ENCODE measurements around the gene MPEG1. TPM values are rescaled to one million over a fixed set of nuclear protein-coding genes. Genes with fewer than 3 reads are reported as not detected.

Gene MPEG1
- total and polyA plus RNA-seq, 5 experiments from 2014 or later, result 0.30 to 5.9 (median 3.1) TPM; not detected in 1

GRCh38 chr11:59196777-59197176 is 15.9 kb downstream of the MPEG1 start:
- Mint-ChIP-seq H3K27ac (no peak overlapping the region), H3K4me3 (no peak overlapping the region), H3K36me3 (peaks cover 0 to 9% (median 3%) of the 10 kb centered on the region in 3 donors), H3K27me3 (peaks cover 0 to 1% (median 0%) of the 10 kb centered on the region in 5 donors), H3K9me3 (no peaks in the 10 kb centered on the region), H3K4me1 (peaks cover 0 to 42% (median 7%) of the 10 kb centered on the region in 4 donors)
- POLR2A ChIA-PET, result no interaction called here
- no peak for ATAC-seq
- DNase-seq, result no peak

GRCh38 chr11:59195586-59195985 is 17.1 kb downstream of the MPEG1 start:
- POLR2A ChIA-PET, result no interaction called here
- H3K9me3 Mint-ChIP-seq, result no peaks in the 10 kb centered on the region

DNA sequence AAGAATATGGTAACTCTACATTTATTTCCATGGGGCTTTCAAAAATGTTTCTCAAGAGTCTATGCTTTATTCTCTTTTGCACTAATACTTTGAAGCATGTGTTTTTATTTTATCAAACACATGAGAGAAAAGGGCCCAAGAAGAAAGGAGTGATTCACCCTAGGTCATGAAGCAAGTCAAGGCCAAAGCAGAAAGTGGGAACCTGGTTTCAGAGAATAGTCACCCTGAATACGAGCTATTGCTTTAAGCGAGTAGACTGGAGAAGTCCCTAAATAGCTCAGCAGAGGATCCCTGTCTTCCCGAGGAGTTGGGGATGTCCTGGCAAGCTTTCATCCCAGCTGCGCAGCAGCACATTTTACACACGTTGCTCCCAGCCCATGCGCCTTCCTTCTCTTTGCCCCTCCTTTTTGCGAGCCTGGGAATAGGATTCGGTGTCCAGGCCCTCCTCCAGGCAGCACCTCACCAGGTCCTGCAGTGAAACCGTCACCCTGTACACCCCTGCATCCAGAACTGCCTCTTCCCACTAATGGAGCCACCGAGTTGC is 19.1 kb downstream of the MPEG1 start:
- POLR2A ChIA-PET, result no interaction called here
- Mint-ChIP-seq H3K27me3 (peaks cover 0 to 1% (median 0%) of the 10 kb centered on the region in 5 donors), H3K9me3 (no peaks in the 10 kb centered on the region), H3K4me3 (no peak overlapping the region), H3K4me1 (peaks cover 4 to 19% (median 9%) of the 10 kb centered on the region in 4 donors), H3K36me3 (peaks cover 0 to 9% (median 6%) of the 10 kb centered on the region in 3 donors), H3K27ac (no peak overlapping the region)
- ATAC-seq, result no peak
- no peak for DNase-seq

More at GRCh38 chr11:59195586-59195985, 17.1 kb downstream of the MPEG1 start:
- Mint-ChIP-seq H3K4me1 (peaks cover 4 to 36% (median 12%) of the 10 kb centered on the region in 4 donors), H3K36me3 (peaks cover 0 to 9% (median 3%) of the 10 kb centered on the region in 3 donors), H3K4me3 (no peak overlapping the region), H3K27me3 (no peaks in the 10 kb centered on the region), H3K27ac (peak overlapping the region in 1 of 10 donors; percentile 2)
- DNase-seq (no peak), ATAC-seq (no peak)

GRCh38 chr11:59192446-59193020 is 20.2 kb downstream of the MPEG1 start:
- no peak for ATAC-seq
- peaks cover 0 to 9% (median 6%) of the 10 kb centered on the region in 3 donors for H3K36me3 Mint-ChIP-seq
- H3K4me1 Mint-ChIP-seq, result peaks cover 4 to 15% (median 8%) of the 10 kb centered on the region in 4 donors
- H3K27ac Mint-ChIP-seq, result no peak overlapping the region
- H3K9me3 Mint-ChIP-seq, result no peaks in the 10 kb centered on the region
- no peak for DNase-seq
- POLR2A ChIA-PET, result no interaction called here
- no peak overlapping the region for H3K4me3 Mint-ChIP-seq
- H3K27me3 Mint-ChIP-seq, result peaks cover 0 to 1% (median 0%) of the 10 kb centered on the region in 5 donors

GRCh38 chr11:59191890-59192289 is 20.8 kb downstream of the MPEG1 start:
- no peaks in the 10 kb centered on the region for H3K9me3 Mint-ChIP-seq
- no peak overlapping the region for H3K4me3 Mint-ChIP-seq
- DNase-seq (no peak), ATAC-seq (no peak)
- peaks cover 0 to 7% (median 6%) of the 10 kb centered on the region in 3 donors for H3K36me3 Mint-ChIP-seq
- POLR2A ChIA-PET, result no interaction called here
- no peak overlapping the region for H3K27ac Mint-ChIP-seq
- peaks cover 4 to 15% (median 9%) of the 10 kb centered on the region in 4 donors for H3K4me1 Mint-ChIP-seq
- H3K27me3 Mint-ChIP-seq, result peaks cover 0 to 4% (median 0%) of the 10 kb centered on the region in 5 donors

- Mint-ChIP-seq H3K27me3 (peaks cover 0 to 4% (median 0%) of the 10 kb centered on the region in 5 donors), H3K4me1 (peaks cover 4 to 13% (median 8%) of the 10 kb centered on the region in 4 donors), H3K9me3 (no peaks in the 10 kb centered on the region), H3K36me3 (peaks cover 0 to 7% (median 6%) of the 10 kb centered on the region in 3 donors), H3K4me3 (no peak overlapping the region), H3K27ac (peak overlapping the region in 1 of 10 donors; percentile 65)
- no peak for DNase-seq
- POLR2A ChIA-PET, result no interaction called here
- no peak for ATAC-seq
These were observed 21.6 kb downstream of the MPEG1 start for GRCh38 chr11:59191095-59191494.

DNA sequence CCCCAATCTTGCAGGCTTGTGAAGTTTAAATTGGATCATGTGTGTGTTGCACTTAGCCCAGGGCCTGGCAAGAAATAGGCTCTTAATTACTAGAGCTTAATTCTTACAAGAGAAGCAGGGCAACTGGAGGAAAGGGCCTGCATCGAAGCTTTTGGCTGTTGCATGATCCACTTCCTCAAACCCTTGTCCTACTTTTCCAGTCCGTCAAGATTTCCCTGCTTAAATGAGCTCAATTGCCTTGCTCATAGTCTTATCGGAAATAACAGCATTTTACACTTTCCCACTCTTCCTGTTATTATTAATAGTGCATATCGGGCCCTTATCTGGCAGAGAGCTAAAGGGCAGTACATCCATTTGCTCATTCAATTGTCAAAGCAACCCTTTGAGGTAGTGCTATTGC is 22.7 kb downstream of the MPEG1 start:
- POLR2A ChIA-PET, result no interaction called here
- Mint-ChIP-seq H3K9me3 (no peaks in the 10 kb centered on the region), H3K27me3 (peaks cover 0 to 4% (median 0%) of the 10 kb centered on the region in 5 donors), H3K4me1 (peaks cover 3 to 10% (median 5%) of the 10 kb centered on the region in 4 donors), H3K4me3 (no peak overlapping the region), H3K27ac (peak overlapping the region in 1 of 10 donors; percentile 7), H3K36me3 (peaks cover 0 to 3% (median 0%) of the 10 kb centered on the region in 3 donors)
- ATAC-seq (no peak), DNase-seq (no peak)

- H3K4me1 Mint-ChIP-seq, result peaks cover 3 to 10% (median 5%) of the 10 kb centered on the region in 4 donors
- DNase-seq, result no peak
- no peak for ATAC-seq
- H3K36me3 Mint-ChIP-seq, result peaks cover 0 to 3% (median 0%) of the 10 kb centered on the region in 3 donors
- H3K27ac Mint-ChIP-seq, result peak overlapping the region in 1 of 10 donors; percentile 56
- peaks cover 0 to 4% (median 0%) of the 10 kb centered on the region in 5 donors for H3K27me3 Mint-ChIP-seq
- no peaks in the 10 kb centered on the region for H3K9me3 Mint-ChIP-seq
- H3K4me3 Mint-ChIP-seq, result no peak overlapping the region
- POLR2A ChIA-PET, result no interaction called here
These were observed 23.8 kb downstream of the MPEG1 start for GRCh38 chr11:59188954-59189353.

DNA sequence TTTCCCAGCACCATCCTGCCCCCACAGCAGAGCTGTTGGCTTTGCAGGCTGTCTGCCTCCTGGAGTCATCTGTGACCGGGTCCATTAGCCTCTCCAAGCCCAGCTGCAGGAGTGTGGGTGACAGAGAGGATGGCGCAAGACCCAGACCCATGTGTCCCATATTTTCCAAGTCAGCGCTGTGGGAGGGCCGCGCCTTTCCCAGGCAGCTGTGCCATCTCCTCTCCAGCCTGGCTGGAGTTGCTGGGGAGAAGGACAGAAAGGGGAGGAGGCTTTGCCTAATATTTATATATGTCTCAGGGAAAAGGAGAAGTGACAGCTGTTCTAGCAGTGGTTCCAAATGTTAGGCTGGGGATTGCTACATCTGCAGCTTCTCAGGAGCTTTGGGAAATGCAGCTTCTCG is 25.1 kb downstream of the MPEG1 start:
- DNase-seq, result no peak
- Mint-ChIP-seq H3K27me3 (peaks cover 0 to 4% (median 0%) of the 10 kb centered on the region in 5 donors), H3K36me3 (peaks cover 0 to 3% (median 0%) of the 10 kb centered on the region in 3 donors), H3K27ac (no peak overlapping the region), H3K4me3 (no peak overlapping the region), H3K4me1 (peaks cover 3 to 10% (median 5%) of the 10 kb centered on the region in 4 donors), H3K9me3 (no peaks in the 10 kb centered on the region)
- POLR2A ChIA-PET, result no interaction called here
- no peak for ATAC-seq

DNA sequence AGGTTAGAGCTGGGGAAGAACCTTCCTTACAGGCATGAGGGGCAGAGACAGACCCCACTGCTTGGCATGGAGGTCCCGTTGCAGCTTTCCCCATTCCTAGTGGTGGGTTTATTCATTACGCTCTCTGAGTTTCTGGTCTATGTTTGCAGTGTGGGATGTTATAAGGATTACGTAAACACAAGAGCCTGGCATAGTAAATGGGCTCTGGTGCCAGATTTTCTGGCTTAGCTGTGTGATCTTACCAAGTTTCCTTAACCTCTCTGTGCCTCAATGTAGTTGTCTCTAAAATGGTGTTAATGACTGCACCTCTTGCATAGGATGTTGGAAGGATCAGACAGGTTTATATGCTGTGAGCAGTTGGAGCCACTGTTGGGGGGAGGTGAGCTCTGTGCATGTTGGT is 25.7 kb downstream of the MPEG1 start:
- H3K27ac Mint-ChIP-seq, result no peak overlapping the region
- H3K4me3 Mint-ChIP-seq, result no peak overlapping the region
- H3K9me3 Mint-ChIP-seq, result no peaks in the 10 kb centered on the region
- H3K4me1 Mint-ChIP-seq, result peaks cover 3 to 10% (median 5%) of the 10 kb centered on the region in 4 donors
- no peak for ATAC-seq
- no peak for DNase-seq
- POLR2A ChIA-PET, result no interaction called here
- H3K27me3 Mint-ChIP-seq, result peaks cover 0 to 4% (median 0%) of the 10 kb centered on the region in 5 donors
- H3K36me3 Mint-ChIP-seq, result peaks cover 0 to 3% (median 0%) of the 10 kb centered on the region in 3 donors

- no peak overlapping the region for H3K4me3 Mint-ChIP-seq
- peak in 9 of 10 donors; percentile 14 to 71 (median 44) for DNase-seq
- H3K27ac Mint-ChIP-seq, result no peak overlapping the region
- peaks cover 0 to 3% (median 0%) of the 10 kb centered on the region in 3 donors for H3K36me3 Mint-ChIP-seq
- H3K9me3 Mint-ChIP-seq, result no peaks in the 10 kb centered on the region
- POLR2A ChIA-PET, result interaction anchor here (0.9 kb wide), 1 partner anchor 10 kb away, joined by 4 read pairs; no protein-coding TSS in a partner anchor
- ATAC-seq, result peak; percentile 73 to 80
- H3K4me1 Mint-ChIP-seq, result peaks cover 3 to 9% (median 4%) of the 10 kb centered on the region in 4 donors
- H3K27me3 Mint-ChIP-seq, result peaks cover 0 to 4% (median 0%) of the 10 kb centered on the region in 5 donors
These were observed 26.6 kb downstream of the MPEG1 start for GRCh38 chr11:59186130-59186594.

DNA sequence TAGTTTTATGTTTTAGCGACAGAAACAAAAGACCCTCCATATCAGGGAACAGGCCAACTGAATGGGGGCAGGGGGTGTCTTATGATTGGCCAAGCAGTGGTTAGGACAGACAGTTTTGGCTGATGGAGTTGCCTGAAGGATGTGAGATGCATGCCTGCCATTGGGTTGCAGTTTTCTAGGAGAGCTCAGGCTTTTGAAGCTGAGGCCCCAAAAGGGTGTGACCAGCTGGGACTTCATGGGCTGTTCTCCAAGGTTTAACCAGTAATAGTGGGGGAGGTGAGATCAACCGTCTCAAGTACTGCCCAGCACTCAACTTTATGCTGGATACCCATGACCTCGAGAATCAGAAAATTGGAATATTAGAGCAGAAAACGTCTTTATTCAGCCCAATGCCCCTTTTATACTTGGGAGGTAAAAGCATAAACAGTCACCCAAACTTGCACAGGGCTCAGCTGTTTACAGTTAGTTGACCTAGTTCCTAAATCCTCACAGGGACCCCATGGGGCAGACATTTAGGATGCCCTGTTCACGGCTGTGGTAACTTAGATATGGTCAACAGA is 27.3 kb downstream of the MPEG1 start:
- Mint-ChIP-seq H3K4me3 (no peak overlapping the region), H3K9me3 (no peaks in the 10 kb centered on the region), H3K36me3 (peaks cover 0 to 3% (median 0%) of the 10 kb centered on the region in 3 donors), H3K27me3 (peaks cover 0 to 4% (median 0%) of the 10 kb centered on the region in 5 donors), H3K27ac (no peak overlapping the region), H3K4me1 (peaks cover 0 to 2% (median 1%) of the 10 kb centered on the region in 4 donors)
- ATAC-seq (no peak), DNase-seq (no peak)
- POLR2A ChIA-PET, result interaction anchor here (0.6 kb wide), 1 partner anchor 1446 kb away, joined by 4 read pairs; no protein-coding TSS in a partner anchor

All from naive thymus-derived CD8-positive, alpha-beta T cell (primary cell).